VCaP (cell line): Measurements from ENCODE around the gene LEPR.
A peak's percentile ranks its signal among the peaks of the same experiment; 100 is the strongest.
"Not testable (repeated sequence)": the region's sequence is repeated elsewhere in the genome, so short reads cannot be mapped to it uniquely, and the experiment has no call there.

Source experiments
- H3K27ac ChIP-seq: fragments of 450-650 bp; 2 replicates; pipeline ENCODE4 v1.5.1; 2017
- TF ChIP-seq, protein P1 (sequence below): fragments of 450-650 bp; conservative IDR thresholded peaks from 2 replicates; pipeline ENCODE4 v1.5.1; 2017; ENCODE audit warnings: mild to moderate bottlenecking, moderate library complexity

LEPR gene, protein sequence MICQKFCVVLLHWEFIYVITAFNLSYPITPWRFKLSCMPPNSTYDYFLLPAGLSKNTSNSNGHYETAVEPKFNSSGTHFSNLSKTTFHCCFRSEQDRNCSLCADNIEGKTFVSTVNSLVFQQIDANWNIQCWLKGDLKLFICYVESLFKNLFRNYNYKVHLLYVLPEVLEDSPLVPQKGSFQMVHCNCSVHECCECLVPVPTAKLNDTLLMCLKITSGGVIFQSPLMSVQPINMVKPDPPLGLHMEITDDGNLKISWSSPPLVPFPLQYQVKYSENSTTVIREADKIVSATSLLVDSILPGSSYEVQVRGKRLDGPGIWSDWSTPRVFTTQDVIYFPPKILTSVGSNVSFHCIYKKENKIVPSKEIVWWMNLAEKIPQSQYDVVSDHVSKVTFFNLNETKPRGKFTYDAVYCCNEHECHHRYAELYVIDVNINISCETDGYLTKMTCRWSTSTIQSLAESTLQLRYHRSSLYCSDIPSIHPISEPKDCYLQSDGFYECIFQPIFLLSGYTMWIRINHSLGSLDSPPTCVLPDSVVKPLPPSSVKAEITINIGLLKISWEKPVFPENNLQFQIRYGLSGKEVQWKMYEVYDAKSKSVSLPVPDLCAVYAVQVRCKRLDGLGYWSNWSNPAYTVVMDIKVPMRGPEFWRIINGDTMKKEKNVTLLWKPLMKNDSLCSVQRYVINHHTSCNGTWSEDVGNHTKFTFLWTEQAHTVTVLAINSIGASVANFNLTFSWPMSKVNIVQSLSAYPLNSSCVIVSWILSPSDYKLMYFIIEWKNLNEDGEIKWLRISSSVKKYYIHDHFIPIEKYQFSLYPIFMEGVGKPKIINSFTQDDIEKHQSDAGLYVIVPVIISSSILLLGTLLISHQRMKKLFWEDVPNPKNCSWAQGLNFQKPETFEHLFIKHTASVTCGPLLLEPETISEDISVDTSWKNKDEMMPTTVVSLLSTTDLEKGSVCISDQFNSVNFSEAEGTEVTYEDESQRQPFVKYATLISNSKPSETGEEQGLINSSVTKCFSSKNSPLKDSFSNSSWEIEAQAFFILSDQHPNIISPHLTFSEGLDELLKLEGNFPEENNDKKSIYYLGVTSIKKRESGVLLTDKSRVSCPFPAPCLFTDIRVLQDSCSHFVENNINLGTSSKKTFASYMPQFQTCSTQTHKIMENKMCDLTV

DNA sequence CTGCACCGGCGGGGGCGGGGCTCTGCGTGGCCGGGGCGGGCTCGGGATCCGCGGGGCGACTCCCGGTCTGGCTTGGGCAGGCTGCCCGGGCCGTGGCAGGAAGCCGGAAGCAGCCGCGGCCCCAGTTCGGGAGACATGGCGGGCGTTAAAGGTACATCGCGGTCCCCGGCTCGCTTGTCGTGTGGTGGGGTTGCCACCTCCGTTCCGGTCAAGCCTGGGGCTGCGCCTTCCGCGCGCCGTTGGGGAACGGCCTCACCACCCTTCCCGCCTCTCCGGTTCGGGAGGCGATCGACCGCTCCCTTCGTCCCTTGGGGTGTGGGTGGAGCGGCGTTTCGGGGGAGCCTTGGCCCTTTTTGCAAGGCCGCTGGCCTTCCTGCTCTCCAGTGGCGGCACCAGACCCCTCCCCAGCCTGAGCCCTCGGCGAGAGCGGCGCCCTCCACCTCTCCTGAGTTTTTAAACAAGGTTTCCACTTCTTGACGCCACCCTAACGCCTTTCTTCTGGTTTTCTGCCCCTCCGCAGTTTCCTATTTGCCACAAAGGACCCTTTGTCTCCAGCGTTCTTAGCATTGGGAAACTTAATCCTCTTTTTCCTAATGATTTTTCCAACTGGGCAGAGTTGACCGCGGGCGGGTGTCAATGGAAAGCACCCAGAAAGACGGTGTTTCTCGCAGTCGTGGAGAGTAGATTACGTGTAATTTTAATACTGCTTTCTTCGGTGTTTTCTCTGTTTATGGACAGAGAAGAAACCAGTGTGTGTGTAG, at the start of gene LEPR, which contains the start of gene LEPROT:
TSS of gene LEPR (plus strand) at position 79 of the 761 bp plus-strand sequence. CDS start 144,898 bp downstream, outside the sequence.
TSS of gene LEPROT (plus strand) at position 79 of the 761 bp plus-strand sequence. CDS start at position 136, 57 bp downstream.
- TF ChIP-seq, protein P1, sequence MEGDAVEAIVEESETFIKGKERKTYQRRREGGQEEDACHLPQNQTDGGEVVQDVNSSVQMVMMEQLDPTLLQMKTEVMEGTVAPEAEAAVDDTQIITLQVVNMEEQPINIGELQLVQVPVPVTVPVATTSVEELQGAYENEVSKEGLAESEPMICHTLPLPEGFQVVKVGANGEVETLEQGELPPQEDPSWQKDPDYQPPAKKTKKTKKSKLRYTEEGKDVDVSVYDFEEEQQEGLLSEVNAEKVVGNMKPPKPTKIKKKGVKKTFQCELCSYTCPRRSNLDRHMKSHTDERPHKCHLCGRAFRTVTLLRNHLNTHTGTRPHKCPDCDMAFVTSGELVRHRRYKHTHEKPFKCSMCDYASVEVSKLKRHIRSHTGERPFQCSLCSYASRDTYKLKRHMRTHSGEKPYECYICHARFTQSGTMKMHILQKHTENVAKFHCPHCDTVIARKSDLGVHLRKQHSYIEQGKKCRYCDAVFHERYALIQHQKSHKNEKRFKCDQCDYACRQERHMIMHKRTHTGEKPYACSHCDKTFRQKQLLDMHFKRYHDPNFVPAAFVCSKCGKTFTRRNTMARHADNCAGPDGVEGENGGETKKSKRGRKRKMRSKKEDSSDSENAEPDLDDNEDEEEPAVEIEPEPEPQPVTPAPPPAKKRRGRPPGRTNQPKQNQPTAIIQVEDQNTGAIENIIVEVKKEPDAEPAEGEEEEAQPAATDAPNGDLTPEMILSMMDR = no peak
- peak within 1 kb of the TSS; percentile 91 for H3K27ac ChIP-seq

DNA sequence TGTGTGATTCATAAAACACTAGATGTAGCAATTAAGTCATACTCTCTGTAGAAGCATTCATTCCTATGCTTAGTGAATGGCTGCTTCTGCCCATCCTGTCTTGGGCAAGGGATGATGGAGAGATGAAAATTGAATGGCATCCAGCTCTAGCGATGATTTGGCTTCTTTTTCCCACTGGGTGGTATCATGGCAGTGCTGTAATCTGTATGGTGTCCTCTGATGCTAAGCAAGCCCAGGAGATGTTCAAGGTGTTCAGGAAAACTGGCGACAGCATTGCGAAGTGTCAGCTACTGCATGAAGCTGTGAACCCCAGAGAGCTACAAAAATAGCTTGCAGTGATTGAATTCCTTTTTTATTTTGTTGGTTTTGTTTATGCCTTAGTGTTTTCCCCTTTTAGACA, 48.9 kb upstream of the LEPR start:
- TF ChIP-seq, protein P1 = no peak
- no peak overlapping the region for H3K27ac ChIP-seq

DNA sequence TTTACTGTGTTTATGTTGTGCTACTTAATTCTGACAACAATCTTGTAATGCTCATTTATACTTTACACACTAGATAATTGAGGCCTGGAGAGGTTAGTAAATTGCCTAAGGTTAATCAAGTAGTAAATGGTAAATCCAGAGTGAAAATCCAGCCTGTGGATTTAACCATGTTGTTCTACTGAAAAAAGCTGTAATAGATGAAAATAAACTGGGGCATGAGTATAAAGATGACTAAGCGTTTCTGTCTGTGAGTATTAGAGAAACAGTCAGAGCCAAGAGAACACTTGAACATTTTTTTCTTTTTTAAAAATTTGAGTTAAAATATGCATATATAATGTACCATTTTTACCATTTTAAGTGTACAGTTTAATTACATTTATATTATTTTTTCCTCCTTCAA, 47.9 kb upstream of the LEPR start:
- no peak overlapping the region for H3K27ac ChIP-seq

DNA sequence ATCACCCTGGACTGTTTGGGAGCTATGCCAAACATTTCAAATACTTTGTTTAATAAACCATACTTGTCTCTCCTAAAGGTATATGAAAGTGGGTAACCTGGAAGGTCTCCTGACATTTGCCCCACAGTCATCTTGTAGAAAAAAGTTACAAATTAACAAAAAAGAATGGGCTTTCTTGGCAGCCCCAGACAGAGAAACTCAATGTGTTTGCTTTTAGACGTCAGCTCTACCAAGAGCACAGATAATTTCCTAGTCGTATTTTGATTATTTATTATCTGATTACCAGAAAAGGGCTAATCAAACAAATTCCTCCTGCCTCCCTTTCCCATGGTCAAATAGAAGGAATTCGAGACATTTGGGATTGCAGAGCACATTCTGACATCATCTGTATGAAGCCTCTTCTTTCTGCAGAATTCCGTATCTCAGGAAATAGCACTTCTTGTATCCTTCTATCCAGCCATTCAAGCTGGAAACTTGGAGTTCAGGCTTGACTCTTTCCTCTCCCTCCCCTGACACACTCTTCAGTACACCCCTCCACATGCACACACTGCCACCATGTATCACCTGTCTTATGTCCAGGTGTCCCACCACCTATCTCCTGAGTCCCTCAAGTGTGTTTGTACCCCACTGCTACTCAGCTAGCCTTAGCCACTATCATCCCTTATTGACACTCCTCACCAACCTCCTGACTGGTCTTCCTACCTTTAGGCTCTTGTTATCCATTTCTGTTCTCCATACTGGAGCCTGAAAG, 42.8 kb upstream of the LEPR start:
- no peak overlapping the region for H3K27ac ChIP-seq
- TF ChIP-seq, protein P1 = no peak

More for the DNA sequence above, 47.9 kb upstream of the LEPR start:
- TF ChIP-seq, protein P1 = no peak

DNA sequence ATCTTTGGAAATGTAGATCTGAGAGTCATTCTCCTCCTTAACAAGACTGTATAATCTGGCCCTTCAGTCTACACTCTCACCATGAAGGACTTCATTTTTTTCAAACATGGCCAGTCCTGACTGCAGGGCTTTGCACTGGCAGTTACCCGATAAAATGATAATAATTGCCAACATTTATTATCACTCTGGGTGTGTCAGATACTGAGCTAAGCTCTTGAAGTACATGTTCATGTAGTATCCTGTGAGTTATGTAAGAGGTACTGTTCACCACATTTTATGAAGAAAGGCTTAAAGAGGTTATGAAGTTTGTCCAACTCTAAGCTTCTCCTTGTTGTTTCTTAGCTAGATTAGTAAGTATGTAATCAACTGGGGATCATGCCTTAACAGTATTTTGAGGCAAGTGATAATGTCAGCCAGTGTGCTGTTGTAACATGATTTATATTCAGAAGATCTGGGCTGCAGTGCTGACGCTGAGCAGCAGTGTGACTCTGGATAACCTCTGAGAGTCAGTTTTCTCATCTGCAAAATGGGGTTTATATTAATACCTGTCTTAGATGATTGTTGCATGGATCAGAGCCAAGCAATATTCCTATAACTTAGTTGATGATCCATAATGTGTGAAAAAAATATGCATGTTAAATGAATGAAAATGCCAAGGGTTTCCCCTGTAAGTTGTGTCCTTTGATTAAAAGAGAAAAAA, 42.1 kb upstream of the LEPR start:
- TF ChIP-seq, protein P1 = no peak
- no peak overlapping the region for H3K27ac ChIP-seq

DNA sequence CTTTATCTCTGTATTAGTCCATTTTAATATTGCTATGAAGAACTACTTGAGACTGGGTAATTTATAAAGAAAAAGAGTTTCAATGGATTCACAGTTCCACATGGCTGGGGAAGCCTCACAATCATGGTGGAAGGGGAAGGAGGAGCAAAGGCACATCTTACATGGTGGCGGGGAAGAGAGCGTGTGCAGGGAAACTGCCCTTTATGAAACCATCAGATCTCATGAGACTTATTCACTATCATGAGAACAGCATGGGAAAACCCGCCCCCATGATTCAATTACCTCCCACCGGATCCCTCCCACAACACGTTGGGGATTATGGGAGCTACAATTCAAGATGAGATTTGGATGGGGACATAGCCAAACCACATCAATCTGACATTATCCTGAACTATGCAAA, 36.0 kb upstream of the LEPR start:
- not testable (repeated sequence) for H3K27ac ChIP-seq
